ENCODE results near the gene PCIF1.
"Not testable (repeated sequence)": the region's sequence is repeated elsewhere in the genome, so short reads cannot be mapped to it uniquely, and the experiment has no call there.

Gene PCIF1

DNA sequence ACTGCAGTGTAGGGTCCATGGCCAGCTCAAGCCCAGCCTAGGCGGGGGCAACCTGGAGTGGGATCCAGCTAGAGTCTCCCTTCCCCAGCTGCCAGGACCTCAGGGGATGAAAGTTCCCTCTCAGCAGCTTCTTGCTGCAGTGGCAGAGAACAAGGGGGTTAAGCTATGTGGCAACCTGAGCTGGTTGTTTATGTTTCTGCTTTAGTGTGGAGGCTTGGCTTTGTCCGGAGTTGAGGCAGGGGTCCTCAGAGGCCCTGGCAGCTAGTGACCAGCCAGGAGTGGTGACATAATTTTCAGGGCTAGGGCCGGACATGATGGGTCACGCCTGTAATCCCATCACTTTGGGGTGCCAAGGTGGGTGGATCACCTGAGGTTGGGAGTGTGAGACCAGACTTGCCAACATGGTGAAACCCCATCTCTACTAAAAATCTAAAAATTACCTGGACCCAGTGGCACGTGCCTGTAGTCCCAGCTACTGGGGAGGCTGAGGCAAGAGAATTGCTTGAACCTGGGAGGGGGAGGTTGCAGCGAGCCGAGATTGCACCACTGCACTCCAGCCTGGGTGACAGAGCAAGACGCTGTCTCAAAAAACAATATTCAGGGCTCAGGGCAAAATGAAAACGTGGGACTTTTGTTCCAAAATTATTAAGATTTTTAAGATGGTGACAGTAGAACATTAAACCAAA is 8.5 kb upstream of the PCIF1 start:
- H3K9me3 Mint-ChIP-seq = no peaks in the 10 kb centered on the region
- no peak overlapping the region for H3K4me3 Mint-ChIP-seq
- H3K4me1 Mint-ChIP-seq = peaks cover 0 to 5% of the 10 kb centered on the region in 2 donors
- no peaks in the 10 kb centered on the region for H3K36me3 Mint-ChIP-seq
- no peak for ATAC-seq (replicated peaks)
- H3K27me3 Mint-ChIP-seq = peaks cover 7 to 11% of the 10 kb centered on the region in 2 donors
- no peak overlapping the region for H3K27ac Mint-ChIP-seq
- DNase-seq = no peak

DNA sequence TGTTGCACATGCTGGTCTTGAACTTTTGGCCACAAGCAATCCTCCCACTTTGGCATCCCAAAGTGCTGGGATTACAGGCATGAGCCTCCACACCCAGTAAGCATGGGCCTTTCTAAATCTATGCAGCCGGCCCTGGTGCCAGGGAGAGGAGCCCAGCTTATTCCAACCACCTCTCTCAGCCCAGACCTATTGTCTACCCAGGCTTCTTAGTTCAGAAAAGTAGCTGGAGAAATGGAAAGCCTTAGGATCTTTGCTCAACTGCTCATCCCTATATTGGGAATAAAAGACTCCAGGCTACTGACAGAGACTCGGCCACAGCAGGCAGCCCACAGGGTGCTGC is 7.8 kb upstream of the PCIF1 start:
- no peaks in the 10 kb centered on the region for H3K36me3 Mint-ChIP-seq
- H3K27me3 Mint-ChIP-seq = peaks cover 2 to 3% of the 10 kb centered on the region in 2 donors
- ATAC-seq (replicated peaks) = no peak
- H3K4me3 Mint-ChIP-seq = no peak overlapping the region
- H3K27ac Mint-ChIP-seq = no peak overlapping the region
- peaks cover 0 to 2% of the 10 kb centered on the region in 2 donors for H3K4me1 Mint-ChIP-seq
- H3K9me3 Mint-ChIP-seq = no peaks in the 10 kb centered on the region
- no peak for DNase-seq

DNA sequence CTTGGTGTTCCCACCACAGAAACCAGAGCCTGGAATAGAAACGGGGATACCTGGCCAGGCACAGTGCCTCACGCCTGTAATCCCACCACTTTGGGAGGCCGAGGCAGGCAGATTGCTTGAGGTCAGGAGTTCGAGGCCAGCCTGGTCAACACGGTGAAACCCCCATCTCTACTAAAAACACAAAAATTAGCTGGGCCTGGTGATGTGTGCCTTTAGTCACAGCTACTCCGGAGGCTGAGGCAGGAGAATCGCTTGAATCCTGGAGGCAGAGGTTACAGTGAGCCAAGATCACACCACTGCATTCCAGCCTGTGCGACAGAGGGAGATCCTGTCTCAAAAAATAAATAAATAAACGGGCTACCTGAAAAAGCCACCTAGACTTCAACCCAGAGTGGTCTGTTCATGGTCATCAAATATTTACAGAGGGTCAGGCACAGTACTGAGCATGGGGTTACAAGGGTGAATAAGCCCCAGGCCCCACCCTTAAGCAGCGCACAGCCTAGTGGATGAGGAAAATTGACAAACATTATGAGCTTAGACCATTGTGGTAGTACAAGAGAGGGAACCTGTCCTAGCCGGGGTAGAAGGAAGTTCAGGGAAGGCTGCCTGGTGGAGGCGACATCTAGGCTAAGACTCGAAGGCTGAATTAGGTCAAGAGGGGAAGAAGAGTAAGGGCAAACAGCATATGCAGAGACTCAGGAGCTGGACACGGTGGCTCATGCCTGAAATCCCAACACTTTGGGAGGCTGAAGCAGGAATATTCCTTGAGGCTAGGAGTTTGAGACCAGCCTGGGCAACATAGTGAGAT is 7.2 kb upstream of the PCIF1 start:
- DNase-seq (no peak), ATAC-seq (replicated peaks) (no peak)
- peaks cover 0 to 2% of the 10 kb centered on the region in 2 donors for H3K4me1 Mint-ChIP-seq
- H3K36me3 Mint-ChIP-seq = no peaks in the 10 kb centered on the region
- no peaks in the 10 kb centered on the region for H3K9me3 Mint-ChIP-seq
- H3K27ac Mint-ChIP-seq = no peak overlapping the region
- H3K4me3 Mint-ChIP-seq = no peak overlapping the region
- no peaks in the 10 kb centered on the region for H3K27me3 Mint-ChIP-seq

DNA sequence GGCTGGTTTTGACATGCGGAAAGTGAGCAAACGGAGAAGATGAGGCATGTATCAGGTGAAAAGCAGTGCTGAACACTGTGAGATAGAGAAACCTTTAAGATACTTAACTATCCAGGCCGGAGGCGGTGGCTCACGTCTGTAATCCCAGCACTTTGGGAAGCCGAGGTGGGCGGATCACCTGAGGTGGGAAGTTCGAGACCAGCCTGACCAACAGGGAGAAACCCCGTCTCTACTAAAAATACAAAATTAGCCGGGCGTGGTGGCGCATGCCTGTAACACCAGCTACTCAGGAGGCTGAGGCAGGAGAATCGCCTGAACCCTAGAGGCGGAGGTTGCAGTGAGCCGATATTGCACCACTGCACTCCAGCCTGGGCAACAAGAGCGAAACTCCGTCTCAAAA is 2.8 kb upstream of the PCIF1 start:
- not testable (repeated sequence) for ATAC-seq (replicated peaks); H3K36me3 Mint-ChIP-seq; DNase-seq; H3K27ac Mint-ChIP-seq; H3K9me3 Mint-ChIP-seq; H3K4me3 Mint-ChIP-seq; H3K27me3 Mint-ChIP-seq
- H3K4me1 Mint-ChIP-seq = peaks cover 0 to 13% of the 10 kb centered on the region in 2 donors

DNA sequence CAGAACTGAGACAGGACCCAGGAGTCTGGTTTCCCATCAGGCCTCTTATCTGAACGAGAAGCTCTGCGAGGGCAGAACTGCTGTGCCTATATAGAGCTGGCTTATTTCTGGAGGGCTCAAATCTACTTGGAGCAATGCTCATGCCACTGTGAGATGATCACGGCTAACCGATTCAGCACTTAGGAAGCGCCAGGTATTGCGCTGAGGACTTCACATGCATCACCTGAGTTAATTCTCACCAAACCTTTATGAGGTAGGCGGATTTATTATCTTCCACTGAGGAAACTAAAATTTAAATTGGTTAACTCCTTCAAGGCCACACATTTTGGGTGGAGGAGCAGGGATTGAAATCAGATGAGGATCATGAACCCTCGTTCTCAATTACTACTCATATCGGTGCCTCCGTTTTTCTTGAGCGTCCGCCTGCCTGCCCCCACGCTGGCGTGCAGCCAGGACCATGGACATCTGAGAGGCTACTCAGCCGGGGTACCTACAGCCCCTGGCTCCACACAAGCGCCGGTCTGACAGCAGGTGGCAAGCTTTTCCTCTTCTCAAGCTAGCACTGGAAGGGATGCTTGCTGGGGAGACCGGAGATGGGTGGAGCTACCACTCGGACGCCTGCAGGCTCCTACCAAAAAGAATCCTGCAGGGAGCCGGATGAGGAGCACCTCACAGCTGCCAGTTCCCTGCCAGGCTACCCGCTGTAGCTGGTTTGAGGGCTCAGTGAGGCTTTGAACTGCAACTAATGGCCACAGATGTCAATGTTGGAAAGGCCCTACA is 1.0 kb upstream of the PCIF1 start:
- Mint-ChIP-seq H3K27me3 (no peaks in the 10 kb centered on the region), H3K4me3 (peak overlapping the region; percentile 95 to 97), H3K9me3 (no peaks in the 10 kb centered on the region), H3K4me1 (peaks cover 9 to 30% of the 10 kb centered on the region in 2 donors), H3K36me3 (peaks cover 9 to 16% of the 10 kb centered on the region in 2 donors), H3K27ac (peak overlapping the region; percentile 99)
- peak; percentile 15 to 18 for ATAC-seq (replicated peaks)
- DNase-seq = peak; percentile 44

DNA sequence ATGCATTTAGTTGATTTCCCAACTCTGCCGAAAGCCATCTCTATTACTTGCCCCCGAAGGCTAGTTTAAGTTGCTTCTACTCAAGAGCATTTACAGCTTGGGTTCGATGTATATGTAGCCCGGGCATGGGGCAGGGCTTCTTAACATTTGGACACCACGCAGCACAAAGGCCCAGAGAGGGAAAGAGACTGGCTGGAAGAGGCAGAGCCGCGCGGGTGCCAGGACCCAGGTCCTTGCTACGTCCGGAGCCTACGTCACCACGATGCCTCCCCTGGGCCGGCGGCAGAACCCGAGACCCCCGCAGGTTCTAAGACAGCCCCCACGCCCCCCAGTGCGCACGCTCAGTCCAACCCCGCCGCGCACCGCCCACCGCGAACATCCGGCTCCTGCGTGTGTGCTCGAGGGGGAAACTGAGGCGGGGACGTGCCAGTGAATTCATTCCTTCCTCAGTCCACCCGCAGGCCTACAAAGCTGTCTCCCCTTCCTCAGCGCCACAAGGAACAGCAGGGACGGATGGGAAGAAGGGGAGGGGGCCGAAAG is 367 bp upstream of the PCIF1 start:
- ATAC-seq (replicated peaks) (peak; percentile 38 to 45), DNase-seq (peak; percentile 49)
- no peaks in the 10 kb centered on the region for H3K9me3 Mint-ChIP-seq
- H3K27ac Mint-ChIP-seq = peak overlapping the region; percentile 99
- H3K4me1 Mint-ChIP-seq = peaks cover 10 to 34% of the 10 kb centered on the region in 2 donors
- no peaks in the 10 kb centered on the region for H3K27me3 Mint-ChIP-seq
- peak overlapping the region; percentile 95 to 97 for H3K4me3 Mint-ChIP-seq
- H3K36me3 Mint-ChIP-seq = peaks cover 13 to 20% of the 10 kb centered on the region in 2 donors

DNA sequence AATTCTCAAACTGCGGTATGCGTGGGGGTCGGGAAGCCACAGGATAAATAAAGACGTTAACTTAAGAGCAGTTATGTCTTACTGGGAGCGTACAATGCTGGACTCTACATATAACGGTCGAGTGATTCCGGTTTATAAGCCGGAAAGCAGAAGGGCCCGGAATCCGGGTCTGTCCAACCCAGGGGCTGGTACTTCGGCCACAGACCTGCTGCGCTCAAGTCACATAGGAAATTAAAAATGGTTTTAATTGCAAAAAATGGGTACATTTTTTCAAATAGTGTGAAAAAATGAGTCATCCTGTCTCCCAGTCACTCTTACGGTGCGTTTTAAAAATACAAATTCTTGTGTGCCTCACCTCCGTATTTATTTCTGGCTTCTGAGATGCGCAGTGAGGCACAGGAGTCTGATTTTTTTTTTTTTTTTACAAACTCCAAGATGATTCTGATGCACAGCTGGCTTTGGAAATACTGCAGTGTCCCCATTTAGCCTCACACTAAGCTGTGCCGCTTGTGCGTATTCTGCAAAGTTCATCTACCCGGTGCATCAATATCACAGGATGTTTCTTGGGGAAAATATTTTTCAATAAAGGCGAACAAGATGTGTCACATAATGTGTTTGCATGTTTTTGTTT is 1.0 kb downstream of the PCIF1 start:
- Mint-ChIP-seq H3K36me3 (peaks cover 22 to 27% of the 10 kb centered on the region in 2 donors), H3K9me3 (no peaks in the 10 kb centered on the region), H3K27me3 (no peaks in the 10 kb centered on the region), H3K4me3 (peak overlapping the region; percentile 91 to 95), H3K4me1 (peaks cover 12 to 34% of the 10 kb centered on the region in 2 donors), H3K27ac (peak overlapping the region; percentile 94)
- DNase-seq (no peak), ATAC-seq (replicated peaks) (no peak)

DNA sequence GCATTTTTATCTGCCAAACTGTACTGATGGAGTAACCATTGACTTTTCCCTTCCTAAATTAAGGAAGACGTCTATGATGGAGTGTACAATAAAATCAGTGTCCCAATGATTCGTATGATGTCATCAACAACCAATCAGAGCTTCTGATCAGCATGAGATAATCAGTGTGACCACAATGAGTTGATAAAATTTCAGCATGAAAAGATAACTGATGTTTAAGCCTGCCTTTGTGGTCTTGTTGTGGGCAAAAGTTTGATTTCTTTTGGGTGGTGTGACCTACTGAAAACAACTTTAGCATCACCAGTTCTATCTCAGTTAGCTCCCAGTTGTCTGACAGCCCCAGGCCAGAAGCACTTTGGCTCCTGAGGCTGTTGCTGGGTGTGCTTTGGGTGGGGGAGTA is 3.3 kb downstream of the PCIF1 start:
- DNase-seq = no peak
- H3K9me3 Mint-ChIP-seq = no peaks in the 10 kb centered on the region
- H3K27ac Mint-ChIP-seq = peak overlapping the region; percentile 62
- H3K4me1 Mint-ChIP-seq = peaks cover 12 to 34% of the 10 kb centered on the region in 2 donors
- H3K36me3 Mint-ChIP-seq = peaks cover 22 to 27% of the 10 kb centered on the region in 2 donors
- no peak overlapping the region for H3K4me3 Mint-ChIP-seq
- no peak for ATAC-seq (replicated peaks)
- H3K27me3 Mint-ChIP-seq = no peaks in the 10 kb centered on the region

DNA sequence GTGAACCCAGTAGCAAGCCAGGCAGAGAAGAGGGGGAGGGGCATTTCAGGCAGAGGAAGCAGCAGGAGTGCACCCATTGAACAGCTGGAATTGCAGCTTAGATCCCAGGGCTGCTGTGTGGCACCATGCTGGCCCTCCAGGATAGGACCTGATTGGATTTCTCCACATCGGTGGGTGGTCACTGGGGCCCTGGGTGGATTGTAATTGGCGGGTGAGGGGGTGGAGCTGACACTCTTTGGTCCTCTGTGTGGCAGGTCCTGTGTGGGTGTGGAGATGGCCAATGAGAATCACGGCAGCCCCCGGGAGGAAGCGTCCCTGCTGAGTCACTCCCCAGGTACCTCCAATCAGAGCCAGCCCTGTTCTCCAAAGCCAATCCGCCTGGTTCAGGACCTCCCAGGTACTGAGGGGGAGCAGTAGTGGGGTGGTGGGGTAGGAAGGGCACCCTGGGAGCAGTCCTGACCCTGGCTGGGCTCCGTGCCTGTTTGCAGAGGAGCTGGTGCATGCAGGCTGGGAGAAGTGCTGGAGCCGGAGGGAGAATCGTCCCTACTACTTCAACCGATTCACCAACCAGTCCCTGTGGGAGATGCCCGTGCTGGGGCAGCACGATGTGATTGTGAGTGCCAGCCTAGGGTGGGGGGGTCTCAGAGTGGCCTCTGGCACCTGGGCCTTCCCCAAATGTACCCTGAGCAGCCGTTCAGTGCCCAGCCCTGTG is 4.4 kb downstream of the PCIF1 start:
- no peaks in the 10 kb centered on the region for H3K9me3 Mint-ChIP-seq
- H3K27me3 Mint-ChIP-seq = no peaks in the 10 kb centered on the region
- ATAC-seq (replicated peaks) = no peak
- peaks cover 12 to 28% of the 10 kb centered on the region in 2 donors for H3K4me1 Mint-ChIP-seq
- no peak for DNase-seq
- H3K27ac Mint-ChIP-seq = no peak overlapping the region
- no peak overlapping the region for H3K4me3 Mint-ChIP-seq
- peaks cover 29 to 30% of the 10 kb centered on the region in 2 donors for H3K36me3 Mint-ChIP-seq

DNA sequence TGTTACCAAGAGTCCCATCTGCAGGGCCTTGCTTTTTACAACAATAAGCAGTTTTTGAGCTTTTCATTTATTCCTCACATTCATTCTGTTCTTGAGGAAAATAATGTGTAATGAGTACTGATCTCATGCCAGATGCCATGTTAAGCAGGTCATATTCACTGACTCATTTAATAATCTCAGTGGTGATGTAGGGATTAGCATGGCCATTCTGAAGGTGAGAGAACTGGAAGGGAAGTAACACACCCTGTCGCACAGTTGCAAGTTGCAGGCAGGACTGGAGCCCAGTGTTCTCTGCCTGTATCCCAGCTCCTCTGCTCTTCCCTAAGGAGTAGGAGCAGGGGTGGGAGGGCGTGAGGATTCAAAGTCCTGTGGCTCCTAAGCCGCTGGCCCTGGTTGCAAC is 5.6 kb downstream of the PCIF1 start:
- Mint-ChIP-seq H3K27ac (no peak overlapping the region), H3K4me1 (peaks cover 17 to 28% of the 10 kb centered on the region in 2 donors), H3K27me3 (no peaks in the 10 kb centered on the region), H3K9me3 (no peaks in the 10 kb centered on the region), H3K4me3 (no peak overlapping the region), H3K36me3 (peaks cover 37 to 41% of the 10 kb centered on the region in 2 donors)
- ATAC-seq (replicated peaks) (no peak), DNase-seq (no peak)

DNA sequence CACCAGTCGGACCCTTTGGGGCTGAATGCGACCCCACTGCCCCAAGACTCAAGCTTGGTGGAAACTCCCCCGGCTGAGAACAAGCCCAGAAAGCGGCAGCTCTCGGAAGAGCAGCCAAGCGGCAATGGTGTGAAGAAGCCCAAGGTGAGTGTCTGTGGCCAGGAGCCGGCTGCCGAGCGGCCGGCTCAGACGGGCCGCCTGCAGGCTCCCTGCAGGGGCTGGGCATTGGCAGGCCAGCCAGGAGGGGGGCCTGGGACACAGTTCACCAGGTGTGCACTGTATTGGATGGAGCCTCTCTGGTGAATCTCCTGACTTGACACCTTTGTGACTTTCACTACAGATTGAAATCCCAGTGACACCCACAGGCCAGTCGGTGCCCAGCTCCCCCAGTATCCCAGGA is 6.0 kb downstream of the PCIF1 start:
- H3K27ac Mint-ChIP-seq = no peak overlapping the region
- no peaks in the 10 kb centered on the region for H3K27me3 Mint-ChIP-seq
- H3K4me1 Mint-ChIP-seq = peaks cover 17 to 27% of the 10 kb centered on the region in 2 donors
- peaks cover 37 to 40% of the 10 kb centered on the region in 2 donors for H3K36me3 Mint-ChIP-seq
- no peak for ATAC-seq (replicated peaks)
- no peaks in the 10 kb centered on the region for H3K9me3 Mint-ChIP-seq
- no peak overlapping the region for H3K4me3 Mint-ChIP-seq
- DNase-seq = no peak

DNA sequence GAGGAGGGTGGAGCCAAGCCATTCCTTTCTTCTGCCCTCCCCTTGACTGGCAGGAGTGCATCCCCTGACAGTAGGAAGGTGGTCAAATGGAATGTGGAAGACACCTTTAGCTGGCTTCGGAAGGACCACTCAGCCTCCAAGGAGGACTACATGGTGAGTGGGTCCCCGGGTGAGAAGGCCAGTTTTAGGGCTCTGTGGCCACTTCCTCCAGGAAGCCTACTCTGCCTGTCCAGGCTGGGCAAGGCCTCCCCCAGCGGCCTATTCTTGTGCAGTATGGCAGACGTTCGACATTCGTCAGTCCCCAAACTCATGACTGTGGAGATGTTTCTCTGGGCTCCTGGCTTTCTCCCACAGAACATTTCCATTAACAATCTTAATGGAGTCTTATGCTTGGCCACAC is 9.1 kb downstream of the PCIF1 start:
- H3K4me1 Mint-ChIP-seq = peaks cover 12 to 16% of the 10 kb centered on the region in 2 donors
- no peaks in the 10 kb centered on the region for H3K9me3 Mint-ChIP-seq
- ATAC-seq (replicated peaks) (no peak), DNase-seq (no peak)
- no peak overlapping the region for H3K4me3 Mint-ChIP-seq
- H3K36me3 Mint-ChIP-seq = peaks cover 43 to 48% of the 10 kb centered on the region in 2 donors
- no peaks in the 10 kb centered on the region for H3K27me3 Mint-ChIP-seq
- no peak overlapping the region for H3K27ac Mint-ChIP-seq

DNA sequence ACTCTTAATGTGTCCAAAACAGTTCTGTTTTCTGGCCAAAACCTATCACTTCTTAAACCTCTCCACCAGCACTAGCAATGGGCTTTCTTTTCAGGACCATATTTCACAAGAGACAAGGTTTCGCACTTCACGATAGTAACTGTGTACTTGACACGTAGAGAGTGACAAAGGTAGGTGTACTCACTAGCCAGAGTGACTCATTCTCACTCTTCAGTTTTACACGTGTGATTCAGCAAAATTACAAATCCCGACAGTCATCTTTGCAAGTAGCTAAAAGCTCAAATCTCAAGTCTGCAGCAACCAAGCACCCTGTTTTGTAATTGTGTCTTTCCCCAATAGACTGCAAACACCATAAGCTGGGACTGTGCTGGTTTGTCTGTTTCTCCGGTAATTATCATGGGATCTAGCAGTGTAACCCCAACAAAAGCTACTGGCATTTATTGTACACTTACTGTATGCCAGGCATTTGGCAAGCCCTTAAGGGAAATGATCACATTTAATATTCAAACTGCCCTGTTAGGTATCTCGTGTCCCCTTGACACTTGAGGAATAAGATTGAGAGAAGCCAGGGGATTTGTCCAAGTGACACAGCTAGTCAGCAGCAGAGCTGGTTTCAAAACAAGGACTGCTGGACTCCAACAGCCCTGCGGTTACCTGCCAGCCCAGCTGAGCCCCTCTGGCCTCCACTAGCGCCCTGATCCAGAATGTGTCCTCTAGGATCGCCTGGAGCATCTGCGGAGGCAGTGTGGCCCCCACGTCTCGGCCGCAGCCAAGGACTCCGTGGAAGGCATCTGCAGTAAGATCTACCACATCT is 9.9 kb downstream of the PCIF1 start:
- Mint-ChIP-seq H3K36me3 (peaks cover 47 to 48% of the 10 kb centered on the region in 2 donors), H3K27ac (peak overlapping the region; percentile 56)

More for the DNA sequence above, 9.9 kb downstream of the PCIF1 start:
- ATAC-seq (replicated peaks) = no peak
- H3K4me3 Mint-ChIP-seq = no peak overlapping the region
- no peak for DNase-seq
- H3K4me1 Mint-ChIP-seq = peaks cover 17 to 18% of the 10 kb centered on the region in 2 donors
- H3K27me3 Mint-ChIP-seq = no peaks in the 10 kb centered on the region
- no peaks in the 10 kb centered on the region for H3K9me3 Mint-ChIP-seq

All from stimulated activated naive B cell treated with anti-CD40 and anti-IgM and Interleukin-4, amounts not matched to agents 10 μg/mL and 1 μg/mL and 100 μg/mL, for 72 hours (primary cell).